ENCODE data around the gene ALOXE3.

Gene ALOXE3

GRCh38 chr17:8153957-8154607, 35.8 kb upstream of the ALOXE3 start:
- DNase-seq (ENCODE audit: low read depth, low spot score) = peak; percentile 99

GRCh38 chr17:8153525-8153956, 35.2 kb upstream of the ALOXE3 start:
- DNase-seq (ENCODE audit: low read depth, low spot score) = no peak

GRCh38 chr17:8153031-8153451, 34.7 kb upstream of the ALOXE3 start:
- no peak for DNase-seq (ENCODE audit: low read depth, low spot score)

GRCh38 chr17:8152112-8152775, 33.9 kb upstream of the ALOXE3 start, which contains the start of gene PER1:
Gene PER1, minus strand, starts transcription at chr17:8152404. Its CDS starts 1,698 bp downstream, at chr17:8150706.
- peak; percentile 80 for DNase-seq (ENCODE audit: low read depth, low spot score)

GRCh38 chr17:8151641-8152111, 33.4 kb upstream of the ALOXE3 start:
- DNase-seq (ENCODE audit: low read depth, low spot score) = no peak

- peak; percentile 77 for DNase-seq (ENCODE audit: low read depth, low spot score)
Observed at GRCh38 chr17:8151120-8151640, 32.9 kb upstream of the ALOXE3 start.

- DNase-seq (ENCODE audit: low read depth, low spot score) = no peak
Observed at GRCh38 chr17:8150194-8151119, 32.1 kb upstream of the ALOXE3 start.

GRCh38 chr17:8149419-8150193, 31.3 kb upstream of the ALOXE3 start:
- DNase-seq (ENCODE audit: low read depth, low spot score) = no peak

GRCh38 chr17:8148560-8148959, 30.2 kb upstream of the ALOXE3 start:
- no peak for DNase-seq (ENCODE audit: low read depth, low spot score)

GRCh38 chr17:8147805-8148404, 29.6 kb upstream of the ALOXE3 start:
- no peak for DNase-seq (ENCODE audit: low read depth, low spot score)

- DNase-seq (ENCODE audit: low read depth, low spot score) = no peak
Observed at GRCh38 chr17:8147141-8147804, 29.0 kb upstream of the ALOXE3 start.

- DNase-seq (ENCODE audit: low read depth, low spot score) = no peak
Observed at GRCh38 chr17:8146381-8147140, 28.2 kb upstream of the ALOXE3 start.

GRCh38 chr17:8145811-8146210, 27.5 kb upstream of the ALOXE3 start:
- no peak for DNase-seq (ENCODE audit: low read depth, low spot score)

- DNase-seq (ENCODE audit: low read depth, low spot score) = no peak
Observed at GRCh38 chr17:8144401-8145231, 26.3 kb upstream of the ALOXE3 start.

GRCh38 chr17:8143581-8144400, 25.5 kb upstream of the ALOXE3 start:
- DNase-seq (ENCODE audit: low read depth, low spot score) = no peak

- no peak for DNase-seq (ENCODE audit: low read depth, low spot score)
Observed at GRCh38 chr17:8142887-8143580, 24.7 kb upstream of the ALOXE3 start.
